Measurements from ENCODE around the gene FAM83F.

GRCh38 chr22:39997939-39998726, 3.4 kb downstream of the FAM83F start:
- no peak for TF ChIP-seq CTCF (IDR thresholded peaks at IDR 0.05)
- no peak for TF ChIP-seq POLR2A (IDR thresholded peaks at IDR 0.05)
